Gastroesophageal sphincter (tissue), 4 donors: ENCODE results near the gene CACNA1A. TPM values are rescaled to one million over a fixed set of nuclear protein-coding genes. Genes with fewer than 3 reads are reported as not detected.
A peak's percentile ranks its signal among the peaks of the same experiment; 100 is the strongest.
"Not testable (repeated sequence)": the region's sequence is repeated elsewhere in the genome, so short reads cannot be mapped to it uniquely, and the experiment has no call there.

Experiments
- ATAC-seq: fragments of 150-250 bp; one replicate; pipeline ENCODE4 v1.9.1; 2016; ENCODE audit warnings: mild to moderate bottlenecking, moderate library complexity
- H3K27ac ChIP-seq, 4 donors: fragments of 200-600 bp; sonication (generic) in 3 of 4; 1 replicate in 3 of 4; 2 replicates in 1 of 4; pipeline ENCODE4 v1.5.1; 2016 to 2019
- H3K27me3 ChIP-seq: fragments of 200-600 bp; sonication (generic); one replicate; pipeline ENCODE4 v1.5.1; 2019
- H3K36me3 ChIP-seq, 2 donors: fragments of 200-600 bp; sonication (generic); one replicate each; pipeline ENCODE4 v1.5.1; 2019; ENCODE audit warnings: control low read depth in 1 of 2
- H3K4me1 ChIP-seq, 3 donors: fragments of 200-600 bp; sonication (generic); 1 replicate in 2 of 3; 2 replicates in 1 of 3; pipeline ENCODE4 v1.5.1; 2016 to 2019; ENCODE audit warnings: control low read depth in 2 of 3
- H3K4me3 ChIP-seq, 2 donors: fragments of 200-600 bp; sonication (generic); one replicate each; pipeline ENCODE4 v1.5.1; 2019; ENCODE audit warnings: mild to moderate bottlenecking in 1 of 2, moderate library complexity in 1 of 2
- H3K9me3 ChIP-seq, 3 donors: fragments of 200-600 bp; sonication (generic); one replicate each; pipeline ENCODE4 v1.5.1; 2017 to 2019; ENCODE audit warnings: control low read depth in 2 of 3
- CTCF ChIP-seq, 4 experiments: fragments of 200-600 bp in 2 of 4; fragments of 450-650 bp in 2 of 4; sonication (generic) in 1 of 4; IDR thresholded peaks; one replicate each; pipeline ENCODE4 v1.5.1; 2017 to 2019; ENCODE audit warnings: antibody characterized with exemption in 4 of 4, mild to moderate bottlenecking in 2 of 4, moderate library complexity in 2 of 4
- EP300 ChIP-seq: sonication (generic); formaldehyde crosslinking; IDR thresholded peaks from one replicate; pipeline ENCODE4 v1.6.1; 2017; ENCODE audit warnings: antibody characterized with exemption, mild to moderate bottlenecking
- POLR2A ChIP-seq, 2 donors: fragments of 450-650 bp; IDR thresholded peaks; one replicate each; pipeline ENCODE4 v1.6.1; 2017; ENCODE audit warnings: antibody characterized with exemption in 2 of 2, mild to moderate bottlenecking in 2 of 2, moderate library complexity in 1 of 2
- POLR2AphosphoS5 ChIP-seq: sonication (generic); formaldehyde crosslinking; IDR thresholded peaks from one replicate; pipeline ENCODE4 v1.6.1; 2017; ENCODE audit warnings: antibody characterized with exemption
- WGBS, 2 donors: methylation state at CpG; one replicate each; pipeline ENCODE4 v1.1.5; 2018; ENCODE audit warnings: low coverage in 1 of 2; 5-methylcytosine and 5-hydroxymethylcytosine counted together
- total RNA-seq, 4 donors: library from RNA; depleted of rRNA; stranded (reverse); fragments of >200 nt; gene quantifications; one replicate each; pipeline ENCODE4 v1.1.0, GENCODE V29; 2016

The CACNA1A gene
- total RNA-seq, 4 donors from 2014 or later, result 0.54 to 1.3 (median 0.93) TPM; not detected in 1

- H3K27me3 ChIP-seq, ATAC-seq, H3K36me3 ChIP-seq, H3K27ac ChIP-seq, H3K9me3 ChIP-seq, H3K4me3 ChIP-seq: not testable (repeated sequence)
- H3K4me1 ChIP-seq, result peaks cover 0 to 16% (median 7%) of the 10 kb centered on the region in 3 donors
- 55 to 72% methylated on average over 3 to 16 of the region's 23 CpGs for WGBS, 2 donors
Observed at GRCh38 chr19:13184926-13185325, 321.4 kb downstream of the CACNA1A start.

- WGBS, 2 donors, result 14 to 40% methylated on average over 1 to 6 of the region's 16 CpGs
- H3K4me1 ChIP-seq, result peaks cover 0 to 16% (median 7%) of the 10 kb centered on the region in 3 donors
Observed at GRCh38 chr19:13181747-13182388, 324.4 kb downstream of the CACNA1A start.

GRCh38 chr19:13178291-13178690, 328.0 kb downstream of the CACNA1A start:
- not testable (repeated sequence) for ATAC-seq, H3K9me3 ChIP-seq, H3K36me3 ChIP-seq, H3K27ac ChIP-seq, H3K4me3 ChIP-seq, H3K27me3 ChIP-seq
- H3K4me1 ChIP-seq, result peaks cover 0 to 17% (median 7%) of the 10 kb centered on the region in 3 donors
- 92 to 96% methylated on average over 4 to 10 of the region's 10 CpGs for WGBS, 2 donors

More at GRCh38 chr19:13181747-13182388, 324.4 kb downstream of the CACNA1A start:
- Histone ChIP-seq H3K4me3 (no peak overlapping the region), H3K9me3 (no peaks in the 10 kb centered on the region), H3K27ac (peak overlapping the region in 3 of 4 donors; percentile 38 to 45 (median 43)), H3K27me3 (no peaks in the 10 kb centered on the region), H3K36me3 (no peaks in the 10 kb centered on the region)
- ATAC-seq, result peak; percentile 28
- TF ChIP-seq EP300, result no peak
- TF ChIP-seq POLR2AphosphoS5, result peak; percentile 59

- H3K36me3 ChIP-seq, H3K27me3 ChIP-seq, H3K27ac ChIP-seq, ATAC-seq, H3K4me3 ChIP-seq, H3K9me3 ChIP-seq: not testable (repeated sequence)
- peaks cover 0 to 24% (median 9%) of the 10 kb centered on the region in 3 donors for H3K4me1 ChIP-seq
- WGBS, 2 donors, result 96 to 100% methylated on average over 2 to 5 of the region's 5 CpGs
Observed at GRCh38 chr19:13177584-13177983, 328.7 kb downstream of the CACNA1A start.

GRCh38 chr19:13176345-13176744, 329.9 kb downstream of the CACNA1A start:
- no peak overlapping the region for H3K27ac ChIP-seq
- no peaks in the 10 kb centered on the region for H3K27me3 ChIP-seq
- no peaks in the 10 kb centered on the region for H3K9me3 ChIP-seq
- H3K4me1 ChIP-seq, result peaks cover 0 to 19% (median 9%) of the 10 kb centered on the region in 3 donors
- TF ChIP-seq CTCF (IDR thresholded peaks at IDR 0.05) (no peak), POLR2AphosphoS5 (no peak), EP300 (no peak), POLR2A (IDR thresholded peaks at IDR 0.05) (no peak)
- ATAC-seq, result no peak
- 78 to 89% methylated on average over 4 to 7 of the region's 8 CpGs for WGBS, 2 donors
- no peak overlapping the region for H3K4me3 ChIP-seq
- no peaks in the 10 kb centered on the region for H3K36me3 ChIP-seq

GRCh38 chr19:13173139-13173737, 333.0 kb downstream of the CACNA1A start:
- 60% methylated on average over 1 of the region's 12 CpGs; no CpG with 5 or more reads in 1 of the 2 donors for WGBS, 2 donors
- Histone ChIP-seq H3K4me3 (no peak overlapping the region), H3K27ac (peak overlapping the region in 2 of 4 donors; percentile 74 to 78), H3K4me1 (peaks cover 0 to 23% (median 11%) of the 10 kb centered on the region in 3 donors), H3K9me3 (no peaks in the 10 kb centered on the region), H3K36me3 (no peaks in the 10 kb centered on the region), H3K27me3 (no peaks in the 10 kb centered on the region)
- ATAC-seq, result no peak
- no peak for TF ChIP-seq POLR2A (IDR thresholded peaks at IDR 0.05)
- no peak for TF ChIP-seq CTCF (IDR thresholded peaks at IDR 0.05)
- TF ChIP-seq EP300, result no peak
